IPS-18a (cell line): ENCODE results near the gene USH1G.

Experiments used
- H3K27ac ChIP-seq: one replicate; pipeline ENCODE4 v1.5.1; 2013; ENCODE audit warnings: low read length
- H3K27me3 ChIP-seq: one replicate; pipeline ENCODE4 v1.6.1; 2013; ENCODE audit warnings: mild to moderate bottlenecking, low read length; ENCODE audit not compliant: control insufficient read depth, insufficient read depth
- H3K36me3 ChIP-seq: one replicate; pipeline ENCODE4 v1.6.1; 2013; ENCODE audit warnings: low read depth, low read length; ENCODE audit not compliant: control insufficient read depth
- H3K4me1 ChIP-seq: one replicate; pipeline ENCODE4 v1.6.1; 2013; ENCODE audit warnings: low read depth, low read length; ENCODE audit not compliant: control insufficient read depth
- H3K4me3 ChIP-seq: one replicate; pipeline ENCODE4 v1.5.1; 2013; ENCODE audit warnings: low read length
- H3K9ac ChIP-seq: one replicate; pipeline ENCODE4 v1.6.1; 2013; ENCODE audit warnings: mild to moderate bottlenecking, low read length, moderate library complexity
- H3K9me3 ChIP-seq: one replicate; pipeline ENCODE4 v1.6.1; 2013; ENCODE audit warnings: low read depth, low read length; ENCODE audit not compliant: control insufficient read depth

The USH1G gene

GRCh38 chr17:74938194-74938950 lies 15.3 kb upstream of the USH1G start:
- Histone ChIP-seq H3K9ac (no peak overlapping the region), H3K9me3 (no peaks in the 10 kb centered on the region), H3K27me3 (peaks cover 60% of the 10 kb centered on the region), H3K4me3 (no peak overlapping the region), H3K36me3 (no peaks in the 10 kb centered on the region), H3K4me1 (no peaks in the 10 kb centered on the region), H3K27ac (no peak overlapping the region)

- Histone ChIP-seq H3K27me3 (peaks cover 70% of the 10 kb centered on the region), H3K36me3 (no peaks in the 10 kb centered on the region), H3K9ac (no peak overlapping the region), H3K4me1 (no peaks in the 10 kb centered on the region), H3K4me3 (no peak overlapping the region), H3K9me3 (no peaks in the 10 kb centered on the region), H3K27ac (no peak overlapping the region)
Measured at GRCh38 chr17:74937064-74938051, 14.3 kb upstream of the USH1G start.

DNA sequence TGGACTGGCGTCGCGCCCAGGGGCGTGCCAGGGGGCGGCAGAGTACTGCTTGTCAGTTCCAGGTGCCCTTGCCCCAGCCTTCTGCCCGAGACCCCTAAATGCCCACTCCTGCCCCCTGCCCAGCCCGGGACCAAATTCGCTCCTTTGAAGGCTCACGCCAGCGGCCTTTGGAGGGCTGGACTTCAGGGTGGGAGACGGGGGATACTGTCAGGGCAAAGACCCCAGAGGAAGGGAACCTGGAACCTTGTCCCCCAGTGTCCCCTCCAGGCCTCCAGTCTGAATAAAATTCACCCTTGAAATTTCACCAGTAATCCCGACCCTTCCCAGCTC lies 13.4 kb upstream of the USH1G start:
- H3K9ac ChIP-seq: no peak overlapping the region
- no peak overlapping the region for H3K4me3 ChIP-seq
- peaks cover 73% of the 10 kb centered on the region for H3K27me3 ChIP-seq
- H3K36me3 ChIP-seq: no peaks in the 10 kb centered on the region
- H3K27ac ChIP-seq: no peak overlapping the region
- no peaks in the 10 kb centered on the region for H3K9me3 ChIP-seq
- no peaks in the 10 kb centered on the region for H3K4me1 ChIP-seq

DNA sequence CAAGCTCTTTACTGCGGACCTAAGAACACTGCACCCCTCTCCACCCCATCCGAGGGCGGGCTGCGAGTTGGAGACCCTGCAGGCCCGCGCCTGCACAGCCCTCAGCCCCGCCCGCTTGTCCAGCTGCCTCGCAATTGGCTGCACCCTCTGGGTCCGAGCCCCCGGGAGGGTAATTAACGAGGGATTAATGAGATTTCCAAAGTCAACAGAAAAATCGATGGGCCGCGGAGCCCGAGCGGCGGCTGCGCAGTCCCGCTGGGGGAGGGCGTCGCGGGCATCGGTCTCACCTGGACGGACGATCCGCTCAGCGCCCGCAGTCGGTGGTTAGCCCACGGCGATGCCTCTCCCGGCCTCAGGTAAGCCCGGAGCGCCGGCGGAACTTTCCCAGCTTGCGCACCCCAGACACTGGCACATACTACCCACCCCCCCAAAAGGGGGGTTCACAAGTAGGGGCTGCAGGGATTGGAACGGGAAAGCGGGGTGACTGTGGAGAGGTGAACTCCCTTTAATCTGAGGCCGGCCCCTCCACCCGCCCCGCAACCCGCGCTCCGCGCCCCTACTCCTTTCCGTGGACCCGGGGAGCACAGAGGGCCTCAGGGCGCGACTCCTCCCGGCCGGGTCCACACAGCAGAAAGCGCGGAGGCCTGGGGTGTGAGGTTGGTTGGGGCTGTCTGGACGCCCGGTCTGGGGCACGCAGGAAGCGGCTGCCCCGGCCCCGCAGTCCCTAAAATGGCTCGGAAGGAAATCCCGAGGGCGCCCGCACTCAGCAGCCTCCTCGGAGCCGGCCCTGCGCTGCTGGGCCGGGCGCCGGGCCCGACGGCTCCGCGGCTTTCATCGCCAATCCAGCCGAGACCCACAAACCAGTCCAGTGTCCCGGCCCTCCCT lies 12.8 kb upstream of the USH1G start, which contains the start of gene OTOP3:
Gene OTOP3, plus strand, starts transcription at position 314 of the 885 bp plus-strand sequence. Its CDS starts 24 bp downstream, at position 338.
- H3K4me3 ChIP-seq: peak within 1 kb of the TSS; percentile 25

GRCh38 chr17:74935048-74935447 lies 12.0 kb upstream of the USH1G start:
- H3K36me3 ChIP-seq: no peaks in the 10 kb centered on the region
- no peaks in the 10 kb centered on the region for H3K9me3 ChIP-seq
- peaks cover 73% of the 10 kb centered on the region for H3K27me3 ChIP-seq
- no peak overlapping the region for H3K27ac ChIP-seq
- no peak overlapping the region for H3K9ac ChIP-seq
- H3K4me1 ChIP-seq: no peaks in the 10 kb centered on the region
- H3K4me3 ChIP-seq: no peak overlapping the region

More for the DNA sequence above, 12.8 kb upstream of the USH1G start, which contains the start of gene OTOP3:
- Histone ChIP-seq H3K4me1 (no peaks in the 10 kb centered on the region), H3K27ac (no peak within 1 kb of the TSS), H3K9me3 (no peaks in the 10 kb centered on the region), H3K9ac (no peak within 1 kb of the TSS), H3K27me3 (peaks cover 73% of the 10 kb centered on the region), H3K36me3 (no peaks in the 10 kb centered on the region)

- H3K27me3 ChIP-seq: peaks cover 71% of the 10 kb centered on the region
- no peaks in the 10 kb centered on the region for H3K36me3 ChIP-seq
- H3K9ac ChIP-seq: no peak overlapping the region
- no peak overlapping the region for H3K27ac ChIP-seq
- H3K9me3 ChIP-seq: no peaks in the 10 kb centered on the region
- no peak overlapping the region for H3K4me3 ChIP-seq
- H3K4me1 ChIP-seq: no peaks in the 10 kb centered on the region
Measured at GRCh38 chr17:74930535-74931036, 7.5 kb upstream of the USH1G start.

GRCh38 chr17:74928786-74929185 lies 5.7 kb upstream of the USH1G start:
- Histone ChIP-seq H3K4me1 (no peaks in the 10 kb centered on the region), H3K9me3 (no peaks in the 10 kb centered on the region), H3K9ac (no peak overlapping the region), H3K36me3 (no peaks in the 10 kb centered on the region), H3K4me3 (no peak overlapping the region), H3K27ac (no peak overlapping the region), H3K27me3 (peaks cover 71% of the 10 kb centered on the region)

DNA sequence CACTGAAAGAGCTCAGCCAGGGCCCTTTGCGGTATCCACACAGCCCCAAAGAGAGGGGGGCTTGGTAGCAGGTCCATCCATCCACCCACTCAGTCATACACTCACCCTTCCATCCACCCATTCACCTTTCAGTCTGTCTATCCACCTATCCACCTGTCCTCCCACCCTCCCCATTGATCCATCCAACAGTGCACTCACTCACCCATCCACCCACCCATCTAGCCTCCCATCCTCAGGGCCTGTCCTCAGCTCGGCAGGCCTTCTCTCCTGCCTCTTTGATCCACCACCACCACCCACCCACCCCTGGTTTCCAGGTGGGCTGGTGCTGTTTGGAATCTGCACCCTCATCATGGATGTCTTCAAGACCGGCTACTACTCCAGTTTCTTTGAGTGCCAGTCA lies 2.2 kb upstream of the USH1G start:
- Histone ChIP-seq H3K9ac (no peak overlapping the region), H3K9me3 (no peaks in the 10 kb centered on the region), H3K27ac (no peak overlapping the region), H3K36me3 (no peaks in the 10 kb centered on the region), H3K4me1 (peaks cover 7% of the 10 kb centered on the region), H3K4me3 (no peak overlapping the region), H3K27me3 (peaks cover 79% of the 10 kb centered on the region)

DNA sequence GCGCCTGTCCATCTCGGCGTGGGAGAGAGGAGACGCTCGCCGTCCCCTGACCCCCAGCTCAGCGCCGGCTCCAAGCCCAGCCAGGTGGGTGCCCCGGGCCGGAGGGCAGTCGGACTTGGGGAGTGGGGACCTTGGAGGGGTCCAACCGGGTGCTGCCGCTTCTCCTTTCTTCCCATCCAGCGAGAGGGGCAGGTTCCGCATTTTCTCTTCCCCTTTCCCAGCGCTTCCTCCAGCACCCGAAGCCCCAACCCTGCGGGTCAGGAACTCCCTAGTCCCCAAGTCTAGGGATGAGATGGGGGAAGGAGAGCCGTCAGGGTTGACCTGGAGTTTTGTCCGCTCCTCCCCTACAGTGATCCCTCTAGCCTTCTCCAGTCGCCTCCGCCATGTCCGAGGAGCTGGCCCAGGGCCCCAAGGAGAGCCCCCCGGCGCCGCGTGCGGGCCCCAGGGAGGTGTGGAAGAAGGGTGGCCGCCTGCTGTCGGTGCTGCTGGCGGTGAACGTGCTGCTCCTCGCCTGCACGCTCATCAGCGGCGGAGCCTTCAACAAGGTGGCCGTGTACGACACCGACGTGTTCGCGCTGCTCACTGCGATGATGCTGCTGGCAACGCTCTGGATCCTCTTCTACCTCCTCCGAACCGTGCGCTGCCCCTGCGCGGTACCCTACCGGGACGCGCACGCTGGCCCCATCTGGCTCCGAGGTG lies 1.3 kb upstream of the USH1G start, which contains the start of gene OTOP2:
Gene OTOP2, plus strand, starts transcription at position 24 of the 699 bp plus-strand sequence. Its CDS starts 360 bp downstream, at position 384.
- no peaks in the 10 kb centered on the region for H3K9me3 ChIP-seq
- H3K27ac ChIP-seq: no peak within 1 kb of the TSS
- H3K9ac ChIP-seq: no peak within 1 kb of the TSS
- peaks cover 7% of the 10 kb centered on the region for H3K4me1 ChIP-seq
- H3K4me3 ChIP-seq: peak within 1 kb of the TSS; percentile 52
- peaks cover 79% of the 10 kb centered on the region for H3K27me3 ChIP-seq
- H3K36me3 ChIP-seq: no peaks in the 10 kb centered on the region

GRCh38 chr17:74923538-74924249 lies 639 bp upstream of the USH1G start:
- no peak overlapping the region for H3K9ac ChIP-seq
- H3K27ac ChIP-seq: no peak overlapping the region
- H3K27me3 ChIP-seq: peaks cover 74% of the 10 kb centered on the region
- peak overlapping the region; percentile 52 for H3K4me3 ChIP-seq
- peaks cover 7% of the 10 kb centered on the region for H3K4me1 ChIP-seq
- no peaks in the 10 kb centered on the region for H3K36me3 ChIP-seq
- H3K9me3 ChIP-seq: no peaks in the 10 kb centered on the region
